Airway epithelial cell (primary cell): Measurements from ENCODE around the gene KIAA1210. TPM values are rescaled to one million over a fixed set of nuclear protein-coding genes. Genes with fewer than 3 reads are reported as not detected.

Source experiments
- total RNA-seq: library from RNA; depleted of rRNA; stranded (reverse); fragments of >200 nt; gene quantifications from 2 replicates; pipeline ENCODE4 v1.2.3, GENCODE V29; 2015

KIAA1210 gene
- total RNA-seq: not detected in 2 replicates

GRCh38 chrX:119127650-119128049 lies at the start of gene KIAA1210:
TSS of gene KIAA1210 (minus strand) at chrX:119127812. CDS start at chrX:119123642, 4,170 bp downstream.

GRCh38 chrX:119072744-119073143 lies 54.9 kb downstream of the KIAA1210 start, which contains the start of gene CT47C1:
TSS of gene CT47C1 (plus strand) at chrX:119072993. CDS start at chrX:119073226, 233 bp downstream.

Other genes starting within 250 kb of the KIAA1210 start
- not detected in 2 replicates for gene LONRF3, start 153.2 kb downstream of the KIAA1210 start, total RNA-seq
- gene CT47C1, start 54.8 kb downstream of the KIAA1210 start, total RNA-seq: not detected in 2 replicates
- 115 and 127 TPM in 2 replicates for gene PGRMC1, start 108.5 kb upstream of the KIAA1210 start, total RNA-seq